NCI-H748 treated with DMSO at 0.1 percent for 48 hours (cell line): ENCODE measurements around the gene NRGN.
"Not testable (repeated sequence)": the region's sequence is repeated elsewhere in the genome, so short reads cannot be mapped to it uniquely, and the experiment has no call there.

ENCODE experiments used
- DNase-seq: peaks from one replicate; lab custom pipeline; 2025; lab: John Stamatoyannopoulos, UW

Gene NRGN

GRCh38 chr11:124758355-124759265 is 18.9 kb downstream of the NRGN start:
- DNase-seq: peak; percentile 58

DNA sequence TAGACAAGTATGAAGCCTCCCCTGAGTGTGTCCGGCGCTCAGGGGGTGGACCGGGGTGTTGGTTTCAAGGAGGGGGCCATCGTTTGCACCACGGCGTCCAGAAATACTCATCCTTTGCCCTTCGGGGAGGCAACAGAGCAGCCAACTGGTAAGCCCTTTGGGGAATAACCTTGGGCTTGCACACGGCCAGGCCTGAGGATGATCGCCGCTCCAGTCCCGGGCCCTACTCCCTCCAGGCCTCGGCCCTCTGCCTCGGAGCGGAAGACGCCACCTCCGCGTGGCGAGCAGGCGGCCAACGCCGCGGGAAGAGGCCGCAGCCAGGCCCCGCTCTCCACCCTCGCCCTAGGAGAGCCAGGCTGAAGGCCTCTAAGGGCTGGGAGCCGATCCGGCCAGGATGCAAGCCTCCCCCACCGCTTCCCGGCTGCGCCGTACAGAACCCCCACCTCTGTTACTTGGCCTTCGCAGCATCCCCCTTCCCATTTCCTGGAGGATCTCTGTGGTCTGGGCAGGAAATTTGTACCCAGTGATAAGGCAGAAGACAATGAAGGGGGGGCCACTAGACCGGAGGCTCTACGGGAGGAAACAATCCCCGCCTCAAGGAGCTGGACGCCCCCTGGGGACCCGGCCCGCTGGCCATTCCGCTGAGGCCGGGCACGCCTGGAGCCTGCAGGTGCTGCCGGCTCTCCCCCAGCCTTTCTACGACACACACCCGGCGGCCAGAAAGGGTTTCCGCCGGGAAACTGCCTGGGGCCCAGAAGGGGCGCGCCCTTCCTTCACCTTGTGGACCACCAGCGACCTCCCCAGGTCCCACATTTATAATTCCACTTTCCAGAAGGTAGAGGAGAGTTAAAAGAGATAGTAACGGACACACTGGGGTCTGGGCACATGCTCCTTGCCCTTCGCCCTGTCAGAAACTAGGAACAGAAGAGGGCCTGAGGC is 19.8 kb downstream of the NRGN start:
- DNase-seq: no peak

DNA sequence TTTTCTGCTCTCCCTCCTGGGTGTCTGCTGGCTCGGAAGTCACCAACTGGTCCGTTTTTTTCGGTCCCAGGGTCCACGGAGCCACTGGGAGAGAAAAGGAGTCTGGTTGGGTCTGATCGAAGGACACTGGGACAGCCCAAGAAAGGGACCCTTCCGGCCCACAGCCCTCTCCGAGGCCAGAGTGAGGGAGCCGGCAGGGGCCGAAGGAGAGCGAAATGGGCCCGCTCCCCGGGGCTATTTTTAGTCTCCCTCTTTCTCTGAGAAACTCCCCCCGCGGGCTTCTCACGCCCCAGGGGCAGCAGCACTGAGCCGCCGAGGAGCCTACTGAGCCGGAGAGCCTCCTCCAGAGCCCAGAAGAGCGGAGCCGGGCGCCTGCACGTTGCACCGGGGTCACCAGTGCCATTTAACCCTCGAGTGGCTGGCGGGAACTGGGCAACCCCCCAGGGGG is 20.5 kb downstream of the NRGN start:
- no peak for DNase-seq

DNA sequence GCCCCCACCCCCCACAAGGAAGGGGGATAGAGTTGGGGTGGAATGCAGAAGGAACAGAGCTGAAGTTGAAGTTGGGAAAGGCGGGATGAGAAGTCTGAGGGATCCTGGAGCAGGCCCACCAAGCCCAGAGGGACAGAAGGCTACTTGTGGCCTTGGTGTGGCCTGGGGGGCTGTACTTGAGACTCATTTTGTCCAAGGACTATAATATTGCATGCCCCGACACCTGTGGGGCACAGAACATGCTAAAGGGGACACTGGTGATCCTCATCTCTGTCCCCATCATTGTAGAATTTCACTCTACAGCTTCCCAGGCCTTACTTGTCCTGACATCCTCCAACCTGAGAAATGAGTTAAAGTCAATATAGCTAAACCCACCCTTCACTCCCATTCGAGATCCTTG is 21.1 kb downstream of the NRGN start:
- DNase-seq: no peak

GRCh38 chr11:124761301-124762104 is 21.8 kb downstream of the NRGN start:
- DNase-seq: no peak

GRCh38 chr11:124762105-124762623 is 22.4 kb downstream of the NRGN start, which contains the start of gene ESAM:
TSS of gene ESAM (minus strand) at chr11:124762290. CDS start at chr11:124762154, 136 bp downstream.
- DNase-seq: peak; percentile 7

- DNase-seq: peak; percentile 5
Measured at GRCh38 chr11:124762624-124763155, 22.9 kb downstream of the NRGN start.

DNA sequence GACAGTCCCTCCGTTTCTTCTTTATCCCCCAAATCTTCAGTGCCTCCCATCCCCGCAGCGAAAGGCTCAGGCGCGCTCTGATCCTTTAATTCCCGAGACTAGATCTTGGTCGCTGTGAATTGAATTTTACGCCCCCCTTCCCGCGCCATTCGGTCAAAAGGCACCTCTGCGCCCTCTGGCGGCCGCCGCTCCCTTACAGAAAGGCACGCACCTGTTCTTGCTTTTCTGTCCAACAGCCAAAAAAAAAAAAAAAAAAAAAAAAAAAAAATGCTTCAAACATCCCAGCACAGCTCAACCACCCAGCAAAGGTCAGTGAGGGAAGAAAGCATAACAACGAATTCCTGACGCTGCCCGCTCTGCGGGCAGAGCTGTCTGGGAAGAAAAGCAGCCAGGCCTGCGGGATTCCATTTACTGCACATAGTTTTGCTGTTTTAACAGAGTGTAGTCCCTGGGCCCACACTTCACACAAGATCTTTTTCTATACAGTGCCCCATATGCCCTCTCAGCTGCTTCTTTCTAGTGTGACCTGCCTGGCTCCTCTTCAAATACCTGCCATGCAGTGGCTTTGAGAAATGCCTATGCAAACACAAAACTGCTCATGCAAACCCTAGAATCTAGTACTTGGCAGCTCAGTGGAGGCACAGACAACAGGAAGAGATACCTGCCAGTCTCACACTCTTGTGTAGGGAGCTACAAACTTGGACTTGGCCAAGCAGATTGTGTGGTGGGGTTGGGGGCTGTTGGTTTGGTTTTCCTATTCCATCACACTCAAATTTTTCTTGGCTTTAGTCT is 23.6 kb downstream of the NRGN start:
- peak; percentile 30 for DNase-seq

DNA sequence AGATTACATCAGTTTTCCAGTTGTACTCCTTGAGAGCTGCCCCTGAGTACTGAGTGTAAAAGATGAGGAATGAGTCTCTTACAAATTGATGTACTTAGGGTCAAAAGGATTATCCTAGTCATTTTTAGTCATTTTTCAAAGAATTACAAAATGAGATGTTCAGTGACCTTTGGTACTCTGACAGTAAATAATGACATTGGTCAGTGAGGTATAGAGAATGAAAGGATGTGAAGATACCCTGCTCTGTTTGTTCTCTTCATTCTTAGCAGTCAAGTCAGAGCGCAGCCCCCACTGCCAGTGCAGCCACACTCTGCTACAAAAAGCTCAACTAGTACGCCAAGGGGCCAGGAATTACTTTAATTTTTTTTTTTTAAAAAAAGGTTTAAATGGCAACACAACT is 26.4 kb downstream of the NRGN start:
- DNase-seq: no peak

GRCh38 chr11:124768914-124769313 is 29.2 kb downstream of the NRGN start:
- DNase-seq: no peak

- DNase-seq: no peak
Measured at GRCh38 chr11:124769806-124770774, 30.3 kb downstream of the NRGN start.

- not testable (repeated sequence) for DNase-seq
Measured at GRCh38 chr11:124770959-124771358, 31.2 kb downstream of the NRGN start.

- no peak for DNase-seq
Measured at GRCh38 chr11:124776865-124777645, 37.3 kb downstream of the NRGN start.

GRCh38 chr11:124778281-124778680 is 38.5 kb downstream of the NRGN start:
- DNase-seq: no peak

- DNase-seq: no peak
Measured at GRCh38 chr11:124779568-124779967, 39.8 kb downstream of the NRGN start.

GRCh38 chr11:124783002-124783401 is 43.3 kb downstream of the NRGN start:
- DNase-seq: no peak

DNA sequence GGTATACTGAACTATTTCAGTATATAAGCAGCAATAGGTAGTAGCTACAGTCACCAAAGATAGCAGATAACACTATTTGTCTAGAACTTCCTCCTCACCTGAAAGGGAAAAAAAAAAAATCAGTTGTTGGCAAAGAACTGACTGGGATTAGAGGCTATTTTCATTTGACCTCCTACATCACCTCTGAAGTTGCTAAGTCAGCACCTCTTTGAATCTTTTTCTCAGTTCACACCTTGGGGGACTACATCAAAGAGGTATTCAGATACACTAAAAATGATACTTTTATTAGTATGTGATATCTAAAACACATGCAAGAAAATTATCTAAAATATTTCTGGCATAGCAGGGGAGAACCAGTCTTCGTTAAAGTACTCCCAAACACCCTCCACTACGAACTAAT is 44.3 kb downstream of the NRGN start:
- DNase-seq: no peak

GRCh38 chr11:124788521-124788920 is 48.8 kb downstream of the NRGN start:
- DNase-seq: no peak
